B cell (primary cell): ENCODE results near the gene KCNQ5. TPM values are rescaled to one million over a fixed set of nuclear protein-coding genes. Genes with fewer than 3 reads are reported as not detected.
"Not testable (repeated sequence)": the region's sequence is repeated elsewhere in the genome, so short reads cannot be mapped to it uniquely, and the experiment has no call there.

ENCODE experiments used
- ATAC-seq: fragments of 200-7000 bp; cut with Tn5 transposase; one replicate; pipeline ENCODE4 v1.10.0; 2021; ENCODE audit warnings: low read depth, mild to moderate bottlenecking, moderate number of reproducible peaks, moderate library complexity
- CTCF ChIA-PET: fragments of 350-600 bp; sonication (Branson Sonifier 250); formaldehyde crosslinking; loops from one replicate; lab custom pipeline; 2021; ENCODE audit warnings: antibody characterized with exemption, inconsistent platforms; lab: Charles Lee
- POLR2A ChIA-PET: fragments of 350-600 bp; sonication (Branson Sonifier 250); formaldehyde crosslinking; loops from one replicate; lab custom pipeline; 2021; ENCODE audit warnings: antibody characterized with exemption; lab: Charles Lee
- DNase-seq: peaks from one replicate; pipeline ENCODE4 v3.0.0; 2013
- H2AFZ ChIP-seq: 2 replicates; pipeline ENCODE4 v1.6.1; 2012; ENCODE audit warnings: mild to moderate bottlenecking, low read depth, low read length; ENCODE audit not compliant: insufficient read depth, poor library complexity, severe bottlenecking
- H3K27ac ChIP-seq, 2 donors: 1 replicate in 1 of 2; 2 replicates in 1 of 2; pipeline ENCODE4 v1.5.1; 2012 to 2013; ENCODE audit warnings: low read length in 2 of 2, mild to moderate bottlenecking in 2 of 2, moderate library complexity in 1 of 2
- H3K27me3 ChIP-seq, 4 experiments: fragments of 200-600 bp in 1 of 4; sonication (generic) in 1 of 4; replicated peaks in 1 of 4; 1 replicate in 2 of 4; 2 replicates in 2 of 4; pipeline versions ENCODE4 v1.6.1 to v1.7.0; 2013 to 2016; ENCODE audit warnings: low read length in 3 of 4, mild to moderate bottlenecking in 2 of 4, mixed read lengths in 1 of 4, moderate library complexity in 1 of 4; ENCODE audit not compliant: insufficient read depth in 4 of 4, control insufficient read depth in 3 of 4; ENCODE audit errors: control extremely low read depth in 1 of 4
- H3K36me3 ChIP-seq, 2 experiments: replicated peaks in 1 of 2; 1 replicate in 1 of 2; 2 replicates in 1 of 2; pipeline versions ENCODE4 v1.6.1 to v1.7.1; 2013; ENCODE audit warnings: low read length in 1 of 2; ENCODE audit not compliant: insufficient read depth in 2 of 2, control insufficient read depth in 1 of 2; ENCODE audit errors: control extremely low read depth in 1 of 2, extremely low read depth in 1 of 2
- H3K4me1 ChIP-seq, 2 donors: fragments of 200-600 bp in 1 of 2; sonication (generic) in 1 of 2; 1 replicate in 1 of 2; 2 replicates in 1 of 2; pipeline versions ENCODE4 v1.5.1 to v1.6.1; 2013 to 2017; ENCODE audit warnings: low read length in 2 of 2; ENCODE audit not compliant: control insufficient read depth in 2 of 2, insufficient read depth in 2 of 2
- H3K4me2 ChIP-seq: replicated peaks from 2 replicates; pipeline ENCODE3; 2012; ENCODE audit warnings: mild to moderate bottlenecking, low read depth, low read length; ENCODE audit not compliant: poor library complexity, severe bottlenecking
- H3K4me3 ChIP-seq, 5 experiments: fragments of 200-600 bp in 1 of 5; sonication (generic) in 1 of 5; 1 replicate in 3 of 5; 2 replicates in 2 of 5; pipeline versions ENCODE4 v1.5.1 to v1.7.0; 2011 to 2016; ENCODE audit warnings: low read length in 4 of 5, mild to moderate bottlenecking in 4 of 5, low read depth in 2 of 5, control low read depth in 1 of 5, moderate library complexity in 1 of 5; ENCODE audit not compliant: insufficient read depth in 1 of 5; ENCODE audit errors: control extremely low read depth in 1 of 5, extremely low read depth in 1 of 5
- H3K79me2 ChIP-seq: fragments of 200-600 bp; sonication (generic); one replicate; pipeline ENCODE4 v1.6.0; 2016; ENCODE audit warnings: low read length; ENCODE audit not compliant: control insufficient read depth, insufficient read depth
- H3K9ac ChIP-seq: fragments of 200-600 bp; sonication (generic); 2 replicates; pipeline ENCODE4 v1.6.1; 2017; ENCODE audit warnings: mild to moderate bottlenecking, low read length, moderate library complexity
- H3K9me3 ChIP-seq, 3 donors: one replicate each; pipeline versions ENCODE4 v1.6.1 to v1.7.1; 2013; ENCODE audit warnings: low read length in 2 of 3; ENCODE audit not compliant: control insufficient read depth in 2 of 3, insufficient read depth in 1 of 3; ENCODE audit errors: control extremely low read depth in 1 of 3
- H4K20me1 ChIP-seq: 2 replicates; pipeline ENCODE4 v1.6.0; 2012; ENCODE audit warnings: mild to moderate bottlenecking, low read length; ENCODE audit not compliant: insufficient read depth, control insufficient read depth, poor library complexity, severe bottlenecking
- H3K27ac Mint-ChIP-seq: one replicate; pipeline ENCODE4 v1.8.0; 2021; ENCODE audit warnings: mixed read lengths
- H3K27me3 Mint-ChIP-seq: one replicate; pipeline ENCODE4 v1.8.0; 2021; ENCODE audit warnings: mixed read lengths
- H3K4me1 Mint-ChIP-seq: one replicate; pipeline ENCODE4 v1.8.0; 2021; ENCODE audit warnings: mixed read lengths
- H3K4me3 Mint-ChIP-seq: one replicate; pipeline ENCODE4 v1.8.0; 2021; ENCODE audit warnings: mixed read lengths
- H3K9me3 Mint-ChIP-seq: one replicate; pipeline ENCODE4 v1.8.0; 2022; ENCODE audit warnings: mixed read lengths; ENCODE audit not compliant: insufficient read depth
- EZH2 ChIP-seq: IDR thresholded peaks from 2 replicates; pipeline ENCODE4 v1.6.1; 2012; ENCODE audit warnings: borderline replicate concordance, low read depth, mild to moderate bottlenecking, moderate library complexity, low read length; ENCODE audit not compliant: insufficient read depth, poor library complexity, severe bottlenecking
- WGBS: methylation state at CpG from one replicate; pipeline ENCODE4 v1.1.5; 2013; ENCODE audit warnings: missing lambda C conversion rate; ENCODE audit not compliant: insufficient coverage; 5-methylcytosine and 5-hydroxymethylcytosine counted together
- intact Hi-C: fragments of 100-400 bp; cut with micrococcal nuclease; formaldehyde crosslinking; loops from one replicate; pipeline ENCODE4 v1.10.0; 2022
- polyA plus RNA-seq: library from polyadenylated mRNA; depleted of rRNA; stranded (reverse); fragments of >200 nt; gene quantifications from 2 replicates; pipeline ENCODE4 v1.2.3, GENCODE V29; 2012
- total RNA-seq, 2 donors: library from RNA; stranded (reverse); fragments of 120-200 nt in 1 of 2; gene quantifications; 1 replicate in 1 of 2; 2 replicates in 1 of 2; pipeline versions ENCODE4 v1.2.3 to v1.2.4, GENCODE V29; 2013 to 2022
- TF ChIP-seq, protein P1 (sequence below): fragments of 200-600 bp; IDR thresholded peaks from one replicate; pipeline ENCODE4 v1.8.0; 2022; ENCODE audit warnings: antibody characterized with exemption, mild to moderate bottlenecking

The KCNQ5 gene
- total and polyA plus RNA-seq, 2 donors (not counting 1 experiment from before 2014, with no cell fraction given) = 2.3 to 9.4 TPM

GRCh38 chr6:72580281-72580940, 41.5 kb upstream of the KCNQ5 start:
- intact Hi-C loops = no loop called here
- Histone ChIP-seq H3K4me3 (no peak overlapping the region), H2AFZ (no peak overlapping the region), H3K36me3 (no peaks in the 10 kb centered on the region), H4K20me1 (no peaks in the 10 kb centered on the region), H3K9me3 (no peaks in the 10 kb centered on the region), H3K4me2 (no peak overlapping the region), H3K4me1 (no peaks in the 10 kb centered on the region), H3K27ac (no peak overlapping the region), H3K27me3 (no peaks in the 10 kb centered on the region), H3K79me2 (no peaks in the 10 kb centered on the region), H3K9ac (no peak overlapping the region)
- Mint-ChIP-seq H3K27ac (no peak overlapping the region), H3K27me3 (peaks cover 4% of the 10 kb centered on the region), H3K9me3 (no peaks in the 10 kb centered on the region), H3K4me3 (no peak overlapping the region), H3K4me1 (no peaks in the 10 kb centered on the region)
- no peak for ATAC-seq
- ChIA-PET POLR2A (no interaction called here), CTCF (interaction anchor here (0.7 to 1.3 kb wide), 2 partner anchors 35 to 168 kb away, joined by 3 to 5 read pairs; no protein-coding TSS in a partner anchor)
- WGBS = 47% methylated on average over 2 of the region's 6 CpGs
- DNase-seq = peak; percentile 8
- TF ChIP-seq EZH2 = no peak
- TF ChIP-seq, protein P1, sequence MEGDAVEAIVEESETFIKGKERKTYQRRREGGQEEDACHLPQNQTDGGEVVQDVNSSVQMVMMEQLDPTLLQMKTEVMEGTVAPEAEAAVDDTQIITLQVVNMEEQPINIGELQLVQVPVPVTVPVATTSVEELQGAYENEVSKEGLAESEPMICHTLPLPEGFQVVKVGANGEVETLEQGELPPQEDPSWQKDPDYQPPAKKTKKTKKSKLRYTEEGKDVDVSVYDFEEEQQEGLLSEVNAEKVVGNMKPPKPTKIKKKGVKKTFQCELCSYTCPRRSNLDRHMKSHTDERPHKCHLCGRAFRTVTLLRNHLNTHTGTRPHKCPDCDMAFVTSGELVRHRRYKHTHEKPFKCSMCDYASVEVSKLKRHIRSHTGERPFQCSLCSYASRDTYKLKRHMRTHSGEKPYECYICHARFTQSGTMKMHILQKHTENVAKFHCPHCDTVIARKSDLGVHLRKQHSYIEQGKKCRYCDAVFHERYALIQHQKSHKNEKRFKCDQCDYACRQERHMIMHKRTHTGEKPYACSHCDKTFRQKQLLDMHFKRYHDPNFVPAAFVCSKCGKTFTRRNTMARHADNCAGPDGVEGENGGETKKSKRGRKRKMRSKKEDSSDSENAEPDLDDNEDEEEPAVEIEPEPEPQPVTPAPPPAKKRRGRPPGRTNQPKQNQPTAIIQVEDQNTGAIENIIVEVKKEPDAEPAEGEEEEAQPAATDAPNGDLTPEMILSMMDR = no peak

- ATAC-seq, H3K4me1 Mint-ChIP-seq, H3K27ac ChIP-seq, H3K36me3 ChIP-seq, H3K9ac ChIP-seq, POLR2A ChIA-PET, H3K27me3 Mint-ChIP-seq, intact Hi-C loops, DNase-seq, H2AFZ ChIP-seq, H3K9me3 Mint-ChIP-seq, H4K20me1 ChIP-seq, H3K79me2 ChIP-seq, H3K4me3 Mint-ChIP-seq, H3K4me1 ChIP-seq, H3K4me3 ChIP-seq, H3K27ac Mint-ChIP-seq, H3K27me3 ChIP-seq, H3K9me3 ChIP-seq, H3K4me2 ChIP-seq: not testable (repeated sequence)
- no CpG with 5 or more reads among the region's 2 CpGs for WGBS
- CTCF ChIA-PET = interaction anchor here (0.7 to 1.3 kb wide), 2 partner anchors 34 to 168 kb away, joined by 3 to 5 read pairs; no protein-coding TSS in a partner anchor
These were observed 40.9 kb upstream of the KCNQ5 start for GRCh38 chr6:72580950-72581349.
